Neural cell (in vitro differentiated cells): ENCODE measurements around the gene STXBP4.

Source experiments
- EP300 ChIP-seq: fragments of 450-650 bp; conservative IDR thresholded peaks from 2 replicates; pipeline ENCODE4 v1.6.1; 2014; ENCODE audit warnings: antibody characterized with exemption, mild to moderate bottlenecking, moderate library complexity; ENCODE audit not compliant: poor library complexity, severe bottlenecking
- TF ChIP-seq, protein P1 (sequence below): fragments of 450-650 bp; IDR thresholded peaks from 2 replicates; pipeline ENCODE4 v1.5.1; 2014; ENCODE audit warnings: antibody characterized with exemption, mild to moderate bottlenecking, moderate library complexity; ENCODE audit not compliant: poor library complexity, severe bottlenecking
- TF ChIP-seq, protein P2 (sequence below): IDR thresholded peaks from 2 replicates; pipeline ENCODE4 v1.6.1; 2012; ENCODE audit warnings: borderline replicate concordance

GRCh38 chr17:55057184-55057583 is 88.6 kb downstream of the STXBP4 start:
- TF ChIP-seq, protein P1, sequence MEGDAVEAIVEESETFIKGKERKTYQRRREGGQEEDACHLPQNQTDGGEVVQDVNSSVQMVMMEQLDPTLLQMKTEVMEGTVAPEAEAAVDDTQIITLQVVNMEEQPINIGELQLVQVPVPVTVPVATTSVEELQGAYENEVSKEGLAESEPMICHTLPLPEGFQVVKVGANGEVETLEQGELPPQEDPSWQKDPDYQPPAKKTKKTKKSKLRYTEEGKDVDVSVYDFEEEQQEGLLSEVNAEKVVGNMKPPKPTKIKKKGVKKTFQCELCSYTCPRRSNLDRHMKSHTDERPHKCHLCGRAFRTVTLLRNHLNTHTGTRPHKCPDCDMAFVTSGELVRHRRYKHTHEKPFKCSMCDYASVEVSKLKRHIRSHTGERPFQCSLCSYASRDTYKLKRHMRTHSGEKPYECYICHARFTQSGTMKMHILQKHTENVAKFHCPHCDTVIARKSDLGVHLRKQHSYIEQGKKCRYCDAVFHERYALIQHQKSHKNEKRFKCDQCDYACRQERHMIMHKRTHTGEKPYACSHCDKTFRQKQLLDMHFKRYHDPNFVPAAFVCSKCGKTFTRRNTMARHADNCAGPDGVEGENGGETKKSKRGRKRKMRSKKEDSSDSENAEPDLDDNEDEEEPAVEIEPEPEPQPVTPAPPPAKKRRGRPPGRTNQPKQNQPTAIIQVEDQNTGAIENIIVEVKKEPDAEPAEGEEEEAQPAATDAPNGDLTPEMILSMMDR = no peak
- TF ChIP-seq, protein P2, sequence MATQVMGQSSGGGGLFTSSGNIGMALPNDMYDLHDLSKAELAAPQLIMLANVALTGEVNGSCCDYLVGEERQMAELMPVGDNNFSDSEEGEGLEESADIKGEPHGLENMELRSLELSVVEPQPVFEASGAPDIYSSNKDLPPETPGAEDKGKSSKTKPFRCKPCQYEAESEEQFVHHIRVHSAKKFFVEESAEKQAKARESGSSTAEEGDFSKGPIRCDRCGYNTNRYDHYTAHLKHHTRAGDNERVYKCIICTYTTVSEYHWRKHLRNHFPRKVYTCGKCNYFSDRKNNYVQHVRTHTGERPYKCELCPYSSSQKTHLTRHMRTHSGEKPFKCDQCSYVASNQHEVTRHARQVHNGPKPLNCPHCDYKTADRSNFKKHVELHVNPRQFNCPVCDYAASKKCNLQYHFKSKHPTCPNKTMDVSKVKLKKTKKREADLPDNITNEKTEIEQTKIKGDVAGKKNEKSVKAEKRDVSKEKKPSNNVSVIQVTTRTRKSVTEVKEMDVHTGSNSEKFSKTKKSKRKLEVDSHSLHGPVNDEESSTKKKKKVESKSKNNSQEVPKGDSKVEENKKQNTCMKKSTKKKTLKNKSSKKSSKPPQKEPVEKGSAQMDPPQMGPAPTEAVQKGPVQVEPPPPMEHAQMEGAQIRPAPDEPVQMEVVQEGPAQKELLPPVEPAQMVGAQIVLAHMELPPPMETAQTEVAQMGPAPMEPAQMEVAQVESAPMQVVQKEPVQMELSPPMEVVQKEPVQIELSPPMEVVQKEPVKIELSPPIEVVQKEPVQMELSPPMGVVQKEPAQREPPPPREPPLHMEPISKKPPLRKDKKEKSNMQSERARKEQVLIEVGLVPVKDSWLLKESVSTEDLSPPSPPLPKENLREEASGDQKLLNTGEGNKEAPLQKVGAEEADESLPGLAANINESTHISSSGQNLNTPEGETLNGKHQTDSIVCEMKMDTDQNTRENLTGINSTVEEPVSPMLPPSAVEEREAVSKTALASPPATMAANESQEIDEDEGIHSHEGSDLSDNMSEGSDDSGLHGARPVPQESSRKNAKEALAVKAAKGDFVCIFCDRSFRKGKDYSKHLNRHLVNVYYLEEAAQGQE = no peak
- TF ChIP-seq EP300 = no peak
